GM19043 (cell line): ENCODE results near the gene ATRNL1.

Experiments used
- ATAC-seq: cut with Tn5 transposase; IDR thresholded peaks from one replicate; pipeline ENCODE4 v1.9.1; 2021; ENCODE audit warnings: low read depth; ENCODE audit not compliant: unreplicated experiment

ATRNL1 gene

DNA sequence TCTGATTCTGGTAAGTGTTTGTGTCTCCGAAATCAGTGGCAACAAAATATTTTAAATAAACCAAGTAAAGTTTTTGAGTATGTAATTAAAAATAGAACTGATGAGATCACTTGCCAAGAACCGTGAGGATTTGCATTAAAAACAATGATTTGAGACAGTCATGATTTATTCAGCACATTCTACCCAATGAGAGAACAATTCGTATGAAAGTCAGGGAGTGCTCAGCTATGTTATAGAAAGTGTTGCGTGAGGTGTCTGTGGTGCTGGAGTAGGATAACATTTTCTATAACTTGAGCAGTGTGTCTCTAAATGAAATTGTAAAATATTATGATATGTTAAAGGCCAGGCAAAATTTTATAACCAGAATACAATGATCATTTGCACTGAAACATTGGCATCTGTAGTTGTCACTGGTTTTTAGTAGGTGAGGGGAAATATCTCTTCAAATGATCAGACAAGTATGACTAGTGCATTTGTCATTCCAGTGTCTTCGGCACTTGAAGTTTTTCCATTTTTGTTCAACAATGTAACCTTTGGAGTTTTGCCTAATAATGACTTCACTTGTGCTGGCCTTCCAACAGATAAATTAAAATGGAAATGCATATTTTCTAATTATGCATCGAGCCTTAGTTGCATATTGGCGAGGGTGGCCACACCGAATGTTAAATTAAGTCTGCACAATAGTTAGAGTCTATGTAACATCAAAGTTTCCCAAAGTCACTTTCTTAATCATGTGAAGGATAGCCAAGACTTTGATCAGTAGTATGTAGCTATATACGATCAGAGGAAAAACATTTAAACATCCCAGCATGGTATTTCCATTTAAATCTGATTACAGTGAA lies 844.0 kb downstream of the ATRNL1 start:
- no peak for ATAC-seq

DNA sequence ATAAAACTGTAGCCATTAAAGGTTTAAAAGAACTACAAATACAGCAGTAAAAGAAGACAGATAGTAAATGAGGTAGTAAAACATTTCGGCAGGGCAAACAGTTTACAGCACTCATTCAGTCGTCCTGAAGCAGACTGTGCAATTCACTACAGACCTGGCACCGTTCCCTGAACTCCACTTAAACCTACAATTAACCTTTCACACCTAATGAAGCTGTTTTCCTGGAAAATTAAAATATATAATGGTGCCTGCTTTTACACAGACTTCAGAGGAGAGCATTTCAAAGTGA lies 844.5 kb downstream of the ATRNL1 start:
- no peak for ATAC-seq

DNA sequence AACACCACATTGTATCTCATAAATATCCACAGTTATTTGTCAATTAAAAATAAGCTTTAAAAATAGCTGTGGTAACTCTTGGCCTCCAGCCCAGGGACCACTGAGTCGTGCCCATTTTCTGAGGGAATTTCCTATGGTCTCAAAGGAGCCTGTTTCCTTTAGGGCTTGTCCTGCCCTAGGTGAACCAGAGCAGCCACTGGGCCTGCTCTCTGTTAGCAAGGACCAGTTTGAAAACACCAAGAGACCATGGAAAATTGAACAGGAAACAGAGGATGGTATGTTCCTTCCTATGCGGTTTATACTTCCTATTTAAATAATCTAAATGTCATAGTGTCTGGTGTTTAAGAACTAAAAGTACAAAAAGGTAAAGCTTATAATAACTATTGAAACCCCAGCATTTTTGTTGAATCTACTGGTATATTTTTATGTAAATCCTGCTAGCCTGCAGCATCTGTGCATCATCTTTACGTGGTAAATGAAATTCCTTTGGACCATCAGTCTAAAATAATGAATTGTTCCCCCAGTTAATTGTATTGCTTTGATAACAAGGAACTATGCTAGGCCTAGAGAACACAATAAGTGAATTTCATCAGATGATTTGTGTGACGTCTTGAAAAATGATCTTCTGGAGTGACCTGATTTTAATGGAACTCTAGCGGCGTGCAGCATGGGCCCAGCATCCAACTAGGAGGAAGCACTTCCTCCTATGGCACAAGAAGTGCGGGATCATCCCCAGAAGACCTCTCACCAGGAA lies 846.1 kb downstream of the ATRNL1 start:
- no peak for ATAC-seq

DNA sequence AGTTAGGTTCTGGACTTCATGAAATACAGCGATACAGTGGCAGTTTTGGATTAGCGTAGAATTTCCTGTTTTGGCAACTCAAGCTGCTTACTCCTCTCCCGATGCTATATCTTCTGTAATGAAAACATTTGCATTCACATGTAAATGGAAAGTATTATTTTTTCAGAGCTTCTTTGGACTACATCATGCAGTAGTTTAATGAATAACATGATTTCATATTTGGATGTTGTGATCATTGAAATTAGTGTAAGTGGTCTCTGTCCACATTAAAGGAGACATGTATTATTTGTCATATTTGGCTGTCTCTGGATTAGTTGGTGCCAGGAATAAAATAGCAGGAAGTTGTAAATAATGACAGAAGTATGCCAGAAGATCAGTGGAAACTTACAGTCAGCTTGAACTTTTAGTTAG lies 848.2 kb downstream of the ATRNL1 start:
- ATAC-seq = no peak

DNA sequence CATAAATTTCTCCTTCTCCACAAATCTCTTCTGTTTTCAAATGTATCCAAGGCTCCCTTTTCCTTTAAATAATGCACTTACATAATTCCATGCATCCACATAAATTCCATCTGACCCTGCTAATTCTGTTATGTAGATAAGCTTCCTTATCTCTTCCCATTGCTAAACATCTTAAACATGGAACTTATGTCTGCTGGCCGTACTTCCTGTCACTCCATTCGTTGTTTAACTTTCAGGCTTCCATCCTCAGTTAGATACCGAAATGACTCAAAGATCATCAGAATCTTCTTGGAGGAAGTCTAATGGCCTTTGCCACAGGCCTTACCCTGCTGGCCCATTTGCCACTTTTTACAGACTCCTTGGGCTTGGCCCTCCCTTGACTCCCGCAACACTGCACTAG lies 848.9 kb downstream of the ATRNL1 start:
- no peak for ATAC-seq

DNA sequence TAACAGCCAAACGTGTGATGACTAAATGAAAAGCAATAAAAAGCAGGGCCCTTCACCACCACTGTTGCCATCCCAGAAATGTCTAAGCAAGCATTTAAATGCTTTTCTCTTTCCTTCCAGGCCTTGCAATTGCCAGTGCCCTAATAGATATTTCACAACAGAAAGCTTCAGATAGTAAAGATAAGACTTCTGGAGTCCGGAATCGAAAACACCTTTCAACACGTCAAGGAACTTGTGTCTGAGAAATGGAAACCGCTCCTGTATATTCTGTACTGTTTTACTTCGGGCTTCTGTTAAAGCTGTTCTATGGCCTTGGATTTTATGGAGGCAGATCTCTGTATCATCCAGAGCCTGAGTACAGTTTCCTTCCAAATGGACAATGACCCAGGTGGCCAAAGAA lies 851.4 kb downstream of the ATRNL1 start:
- no peak for ATAC-seq

DNA sequence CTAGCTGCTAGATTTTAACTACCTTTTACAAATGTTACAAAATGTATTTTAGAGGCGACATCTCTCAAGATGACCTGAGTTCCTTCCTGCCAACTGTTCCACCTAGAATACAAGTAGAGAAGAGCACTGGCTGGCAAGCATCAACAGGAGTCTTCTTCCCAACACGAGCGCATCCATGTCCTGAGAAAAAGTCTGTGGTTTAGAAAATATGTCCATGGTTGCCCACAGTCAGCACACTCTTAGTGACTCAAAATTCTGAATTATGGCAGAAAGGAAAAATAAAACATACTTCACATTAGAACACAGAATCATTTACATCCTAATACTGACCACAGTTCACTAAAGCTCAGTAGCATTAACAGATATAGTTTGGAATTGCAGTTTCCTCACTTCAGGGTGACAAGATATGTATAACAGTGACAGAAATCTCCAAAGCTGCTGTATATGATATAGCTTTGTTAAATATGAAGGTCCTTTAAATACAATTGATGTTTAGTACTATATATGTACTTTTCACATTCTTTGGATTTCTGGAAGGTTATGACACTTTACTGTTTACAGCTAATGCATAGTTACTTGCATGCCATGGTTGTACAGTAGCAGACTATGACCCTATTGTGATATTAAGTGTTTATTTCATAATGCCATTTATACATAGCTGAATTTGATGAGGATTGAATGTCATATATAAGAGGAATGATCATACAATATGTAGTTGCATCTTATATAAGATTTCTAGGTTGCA lies 852.7 kb downstream of the ATRNL1 start:
- no peak for ATAC-seq

DNA sequence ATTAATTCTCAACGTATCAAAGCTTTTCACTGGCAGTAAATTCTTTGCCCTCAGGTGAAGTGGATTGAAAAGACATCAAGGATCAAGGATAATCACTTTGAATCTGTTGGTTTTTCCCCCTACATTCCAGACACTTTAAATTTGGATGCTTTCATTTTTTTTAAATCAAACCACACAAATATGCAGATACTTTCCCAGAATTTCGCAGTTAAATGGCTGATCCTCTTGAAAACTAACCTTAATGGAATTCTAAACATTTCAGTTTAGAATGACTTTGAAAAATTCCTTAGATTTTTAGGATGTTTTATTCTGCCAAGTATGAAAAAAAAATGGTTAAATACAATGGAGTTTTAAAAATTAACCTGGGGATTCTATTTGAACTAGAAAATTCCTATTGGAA lies 853.9 kb downstream of the ATRNL1 start:
- no peak for ATAC-seq

DNA sequence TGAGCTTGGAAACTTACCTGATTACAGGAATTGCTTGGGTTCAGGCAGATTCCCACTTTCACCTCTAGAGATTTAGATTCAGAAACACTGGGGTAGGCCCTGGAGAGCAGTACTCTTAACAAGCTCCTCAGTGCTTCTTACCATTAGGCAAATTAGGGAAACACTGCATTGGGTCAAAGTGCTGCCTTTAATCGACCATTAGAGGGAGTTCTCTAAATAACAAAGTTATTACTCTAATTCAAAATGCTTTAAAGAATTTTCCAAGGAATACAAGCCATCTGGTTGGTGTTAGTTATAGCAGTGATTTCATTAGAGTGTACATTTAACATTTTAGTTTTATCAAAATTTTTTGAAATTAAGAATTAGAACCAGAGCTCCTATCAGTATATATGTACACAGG lies 855.3 kb downstream of the ATRNL1 start:
- ATAC-seq = no peak

DNA sequence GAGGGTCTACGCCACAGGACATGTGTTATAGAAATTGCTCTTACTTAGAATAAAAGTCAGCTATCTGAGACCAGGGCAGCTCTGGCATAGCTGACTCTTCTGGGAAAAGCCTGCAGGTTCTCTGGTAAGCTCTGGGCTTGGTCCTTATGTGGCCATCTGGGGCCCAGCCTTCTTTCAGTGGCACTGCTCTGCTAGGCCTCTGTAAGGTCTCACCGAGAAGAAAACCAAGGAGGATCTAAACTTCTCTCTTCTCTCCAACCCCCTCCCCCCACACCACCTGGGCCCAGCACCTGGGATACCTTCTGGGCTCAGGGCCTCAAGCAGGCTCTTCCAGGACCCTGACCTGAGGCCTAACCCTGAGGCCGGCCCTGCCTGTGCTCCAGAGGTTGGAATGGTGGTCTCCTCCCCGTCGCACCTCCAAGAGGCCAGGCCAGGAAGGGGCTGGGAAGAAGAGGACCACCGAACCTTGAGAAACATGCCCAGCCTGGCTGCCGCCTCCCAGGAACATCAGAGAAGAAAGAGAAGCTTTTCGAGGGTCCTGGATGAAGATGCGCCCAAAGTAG lies 856.2 kb downstream of the ATRNL1 start:
- no peak for ATAC-seq

DNA sequence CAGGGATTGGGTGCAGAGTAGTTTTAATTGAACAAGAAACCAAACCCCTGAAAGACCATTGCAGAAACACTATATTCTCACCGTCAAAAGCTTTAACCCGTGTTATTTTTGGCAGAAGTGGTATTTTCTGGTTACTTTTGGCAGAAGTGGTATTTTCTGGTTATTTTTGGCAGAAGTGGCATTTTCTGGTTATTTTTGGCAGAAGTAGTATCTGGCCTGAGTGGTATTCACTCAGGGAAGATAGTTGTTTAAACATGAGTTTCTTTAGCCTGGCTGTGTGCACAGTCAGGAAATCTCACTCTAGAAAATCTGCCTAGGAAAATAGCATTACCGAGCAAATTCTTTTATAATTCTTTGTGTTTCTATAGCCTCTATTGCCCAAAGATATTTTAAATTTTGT lies 857.2 kb downstream of the ATRNL1 start:
- ATAC-seq = no peak

DNA sequence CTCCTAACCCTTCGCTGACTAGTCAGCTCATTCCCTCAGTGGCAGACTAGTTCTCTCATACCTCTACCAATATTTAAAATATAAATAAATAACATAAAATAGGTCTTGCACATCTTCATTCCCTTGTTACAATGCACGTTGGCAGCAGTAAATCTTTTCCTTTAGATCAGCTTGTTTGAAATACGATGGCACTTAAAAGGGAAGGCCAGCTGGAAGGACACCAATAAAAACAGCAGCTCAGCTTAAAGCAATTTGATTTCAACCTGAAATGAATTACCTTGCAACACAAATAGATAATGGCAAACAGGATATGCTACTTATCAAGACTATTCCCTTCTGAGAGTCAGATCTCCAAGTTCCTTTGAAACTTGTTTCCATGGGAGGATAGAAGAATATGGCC lies 858.1 kb downstream of the ATRNL1 start:
- ATAC-seq = no peak

DNA sequence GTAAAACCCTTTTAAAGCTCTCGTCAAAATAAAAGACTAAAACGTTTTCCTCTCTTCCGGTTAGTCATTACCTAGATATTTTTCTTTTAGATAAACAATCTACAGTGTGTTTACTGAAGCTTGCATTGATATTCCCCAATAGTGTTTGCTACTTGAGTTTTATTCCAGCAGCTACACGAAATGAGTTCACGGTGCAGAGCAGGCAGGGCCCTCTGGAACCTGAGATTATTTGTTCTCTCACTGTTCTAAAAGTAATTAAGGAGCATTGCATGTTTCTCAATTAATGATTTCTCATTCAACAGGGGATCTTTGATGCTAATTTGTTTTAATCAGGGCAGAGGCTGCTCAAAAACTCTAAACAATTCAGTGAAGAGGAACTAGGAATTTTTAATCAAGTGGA lies 860.1 kb downstream of the ATRNL1 start:
- ATAC-seq = no peak

DNA sequence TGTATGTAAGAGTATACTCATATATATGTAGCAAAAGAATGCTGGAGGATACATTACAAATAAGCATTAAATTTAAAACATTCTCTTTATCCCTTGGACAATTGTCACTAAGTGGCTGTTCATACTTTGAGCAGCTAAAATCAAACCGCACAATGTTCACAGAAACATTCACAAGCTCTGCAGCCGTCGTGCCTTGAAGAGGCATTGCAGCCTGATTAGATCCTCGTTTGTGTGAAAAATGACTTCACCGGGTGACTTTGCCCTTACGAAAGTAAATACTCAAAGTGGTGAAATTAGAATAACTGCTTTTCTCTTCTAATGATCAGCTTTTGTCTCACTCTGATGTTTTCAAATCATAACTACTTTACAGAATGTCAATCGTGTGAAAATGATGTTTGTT lies 860.8 kb downstream of the ATRNL1 start:
- no peak for ATAC-seq

DNA sequence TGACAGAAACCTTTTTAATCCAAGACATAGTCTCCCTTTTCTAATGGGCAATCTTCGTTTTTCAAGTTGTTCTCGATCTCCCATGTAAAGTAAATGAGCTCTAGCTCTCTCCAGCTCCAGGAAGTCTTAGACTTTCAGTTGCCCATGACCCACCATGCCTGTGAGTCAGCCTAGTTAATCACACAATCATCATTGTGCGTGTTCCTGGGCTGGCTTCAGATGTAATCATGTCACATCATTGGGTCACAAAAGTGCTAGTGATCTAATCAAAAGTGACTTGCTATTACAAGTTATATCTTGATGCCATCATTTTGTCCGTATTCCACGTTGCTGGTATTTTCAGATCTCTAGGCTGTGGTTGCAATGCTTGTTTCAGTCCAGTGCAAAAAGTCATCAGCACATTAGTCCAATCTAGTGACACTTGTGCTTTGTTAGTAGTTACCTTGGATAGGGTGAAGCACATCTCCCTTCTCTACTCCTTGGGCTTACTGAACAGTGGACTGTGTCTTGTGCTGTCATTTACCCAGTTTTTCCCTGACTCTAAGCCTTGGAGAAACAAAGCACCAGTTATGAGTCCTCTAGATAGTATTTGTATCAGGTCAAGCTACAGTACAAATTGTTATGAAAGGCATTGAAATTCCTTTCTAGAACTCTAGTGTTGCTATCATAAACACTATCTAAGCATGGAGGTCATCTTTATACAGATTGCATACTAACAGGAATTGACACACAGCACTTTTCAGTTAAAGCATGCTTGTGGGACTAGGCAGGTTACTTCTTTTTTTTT lies 863.3 kb downstream of the ATRNL1 start:
- ATAC-seq = no peak

DNA sequence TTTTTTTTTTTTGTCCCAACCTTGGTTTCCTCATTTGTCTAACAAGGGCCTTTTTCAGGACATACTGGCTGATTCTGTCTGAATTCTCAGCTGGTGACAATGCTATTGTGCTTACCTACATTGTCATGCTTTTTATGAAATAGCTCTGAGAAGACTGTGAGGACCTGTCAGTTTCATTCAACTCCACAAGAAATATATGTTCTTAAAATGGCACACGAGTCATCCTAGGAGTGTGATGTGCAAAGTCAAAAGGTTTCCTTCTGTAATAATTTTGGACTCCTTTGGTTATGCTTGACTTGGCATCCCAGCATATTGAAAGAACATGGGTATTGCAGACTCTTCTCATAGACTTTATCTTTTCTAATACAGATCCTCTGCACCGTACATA lies 863.8 kb downstream of the ATRNL1 start:
- ATAC-seq = no peak

DNA sequence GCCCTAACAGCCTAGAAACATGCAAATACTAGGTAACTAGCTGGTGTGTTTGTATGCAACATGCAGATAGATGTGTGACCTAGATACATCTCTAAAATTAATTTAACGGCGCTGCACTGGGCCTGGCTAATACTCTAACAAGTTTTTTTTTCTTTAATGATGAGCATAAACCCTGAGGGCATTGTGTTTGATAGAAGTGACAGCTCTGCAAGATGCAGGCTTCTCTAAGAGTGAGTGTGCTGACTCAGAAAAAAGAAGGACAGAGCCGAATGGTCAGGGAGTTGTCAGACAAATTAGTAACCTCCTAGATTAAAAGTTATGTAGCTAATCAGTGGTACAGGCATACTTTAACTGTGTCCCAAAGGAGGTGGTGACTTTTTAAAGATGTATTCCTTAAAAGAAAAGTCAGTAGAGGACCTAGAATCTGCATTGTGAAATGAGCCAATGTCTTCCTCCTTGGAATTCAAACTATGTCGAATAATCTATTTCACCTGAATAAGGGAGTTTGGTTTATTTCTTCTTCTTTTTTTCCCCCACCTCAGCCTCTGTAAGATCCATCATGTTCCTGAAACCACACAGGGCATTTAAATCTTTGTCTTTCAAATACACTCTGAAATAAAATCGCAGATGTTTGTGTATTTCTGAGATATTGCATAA lies 864.7 kb downstream of the ATRNL1 start:
- ATAC-seq = no peak

DNA sequence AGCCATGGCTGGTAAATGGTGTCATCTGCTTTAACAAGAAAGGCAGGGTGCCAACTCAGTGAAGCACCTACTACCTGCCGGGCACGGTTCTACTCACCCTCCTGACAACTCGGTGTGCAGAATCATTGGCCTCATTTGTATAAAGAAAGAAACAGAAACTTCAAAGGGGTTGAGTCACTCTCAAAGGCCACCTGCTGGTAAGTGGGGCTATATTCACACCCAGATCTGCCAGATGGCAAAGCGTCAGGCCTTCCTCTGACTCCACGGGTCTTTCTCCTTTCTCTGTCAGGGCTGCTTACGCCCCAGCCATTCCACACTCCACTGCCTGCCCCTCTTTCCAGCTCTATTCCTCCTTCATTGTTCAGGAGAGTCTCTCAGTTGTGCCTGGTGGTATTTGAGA lies 870.7 kb downstream of the ATRNL1 start:
- no peak for ATAC-seq

DNA sequence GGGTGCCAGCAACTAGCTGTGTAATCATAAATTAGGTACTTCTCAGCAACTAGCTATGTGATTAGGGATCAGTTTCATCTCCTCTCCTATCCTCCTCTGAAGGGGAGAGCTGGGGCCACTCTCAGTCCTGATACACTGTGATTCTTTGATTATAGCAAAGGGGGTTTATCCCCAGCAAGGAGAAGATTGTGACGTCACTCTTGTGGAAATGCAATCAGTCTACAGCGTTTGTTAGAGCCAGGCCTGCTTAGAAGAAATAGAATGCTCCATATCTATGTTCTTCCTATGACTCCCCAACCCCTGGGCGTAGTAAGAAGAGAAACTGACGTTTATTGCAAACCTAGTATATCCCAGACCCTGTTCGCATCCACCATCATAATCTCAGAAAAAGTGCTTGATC lies 871.7 kb downstream of the ATRNL1 start:
- ATAC-seq = no peak

DNA sequence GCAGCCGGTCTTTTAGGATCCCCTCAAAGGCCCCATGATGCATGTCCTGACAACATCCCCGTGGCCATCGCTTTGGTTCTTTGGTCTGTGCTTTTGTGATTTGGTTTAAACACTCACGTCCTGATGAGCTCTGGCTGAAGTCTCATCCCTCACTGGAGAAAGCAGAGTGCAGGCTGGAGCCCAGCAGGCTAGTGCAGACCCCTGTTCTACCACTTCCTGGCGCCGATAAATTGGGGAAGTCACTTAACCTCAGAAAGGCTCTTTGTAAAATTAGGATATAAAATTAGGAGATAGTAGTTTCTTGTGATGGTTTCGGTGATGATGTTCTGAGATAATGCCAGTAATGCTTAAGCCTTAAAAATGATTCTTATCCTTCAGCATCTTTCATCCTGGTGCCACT lies 872.2 kb downstream of the ATRNL1 start:
- no peak for ATAC-seq
